Activated T-cell treated with anti-CD3 and anti-CD28 coated beads for 1 hour (primary cell): ENCODE data around the gene FOXS1.
"Not testable (repeated sequence)": the region's sequence is repeated elsewhere in the genome, so short reads cannot be mapped to it uniquely, and the experiment has no call there.

ENCODE experiments used
- DNase-seq: peaks from one replicate; pipeline ENCODE4 v3.0.0-alpha.2; 2020; ENCODE audit warnings: low read depth

FOXS1 gene

GRCh38 chr20:31821427-31821826 lies 24.0 kb downstream of the FOXS1 start:
- DNase-seq = no peak

DNA sequence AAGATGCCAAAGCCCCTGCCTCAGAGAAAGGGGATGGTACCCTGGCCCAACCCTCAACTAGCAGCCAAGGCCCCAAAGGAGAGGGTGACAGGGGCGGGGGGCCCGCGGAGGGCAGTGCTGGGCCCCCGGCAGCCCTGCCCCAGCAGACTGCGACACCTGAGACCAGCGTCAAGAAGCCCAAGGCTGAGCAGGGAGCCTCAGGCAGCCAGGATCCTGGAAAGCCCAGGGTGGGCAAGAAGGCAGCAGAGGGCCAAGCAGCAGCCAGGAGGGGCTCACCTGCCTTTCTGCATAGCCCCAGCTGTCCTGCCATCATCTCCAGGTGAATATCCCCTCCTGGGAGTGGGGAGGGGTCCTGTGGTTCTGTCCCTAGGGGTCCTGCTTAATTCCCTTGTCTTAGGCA lies 25.2 kb downstream of the FOXS1 start:
- no peak for DNase-seq

GRCh38 chr20:31819083-31819784 lies 26.2 kb downstream of the FOXS1 start, which contains the start of gene MYLK2:
MYLK2 (plus strand) TSS chr20:31819356; CDS start chr20:31819581, 225 bp downstream.
- no peak for DNase-seq

- DNase-seq = no peak
Observed at GRCh38 chr20:31818376-31818908, 27.0 kb downstream of the FOXS1 start.

GRCh38 chr20:31817461-31817860 lies 27.9 kb downstream of the FOXS1 start:
- no peak for DNase-seq

GRCh38 chr20:31816221-31816620 lies 29.2 kb downstream of the FOXS1 start:
- no peak for DNase-seq

DNA sequence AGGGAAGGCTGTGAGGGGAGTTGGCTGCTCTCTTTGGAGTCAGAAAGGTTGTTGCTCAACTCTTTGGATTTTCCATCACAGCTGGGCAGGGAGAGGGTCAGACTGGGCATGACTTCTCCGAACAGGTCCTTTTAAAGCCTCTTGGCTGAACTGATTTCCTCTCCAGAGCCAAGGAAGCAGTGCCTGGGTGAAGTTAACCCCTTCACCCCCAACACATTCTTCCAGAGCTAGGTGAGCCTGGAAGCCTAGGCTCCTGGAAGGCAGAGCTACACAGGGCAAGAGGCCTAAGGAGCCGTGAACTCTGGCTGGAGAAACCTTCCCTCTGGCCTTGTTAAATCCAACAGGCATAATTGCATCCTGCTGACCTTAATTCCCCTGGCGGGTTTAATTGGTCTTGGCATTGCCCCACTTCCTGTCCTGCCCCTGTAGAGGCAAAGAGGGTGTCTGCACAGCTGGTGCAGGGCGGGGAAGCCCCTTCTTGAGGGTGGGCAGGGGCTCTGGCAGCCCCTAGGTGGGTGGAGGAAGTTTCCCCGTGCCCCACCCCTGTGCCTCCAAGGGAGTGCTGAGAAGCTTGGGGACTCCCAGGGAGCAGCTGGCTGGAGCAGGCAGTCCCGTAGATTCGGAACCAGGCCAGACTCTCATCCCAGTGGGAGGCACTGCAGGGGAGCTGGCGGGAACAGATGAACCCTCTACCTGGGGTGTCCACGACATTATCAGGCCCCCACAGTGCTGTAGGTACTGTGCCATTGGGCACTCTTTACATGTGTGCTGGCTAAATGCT lies 29.8 kb downstream of the FOXS1 start:
- no peak for DNase-seq

DNA sequence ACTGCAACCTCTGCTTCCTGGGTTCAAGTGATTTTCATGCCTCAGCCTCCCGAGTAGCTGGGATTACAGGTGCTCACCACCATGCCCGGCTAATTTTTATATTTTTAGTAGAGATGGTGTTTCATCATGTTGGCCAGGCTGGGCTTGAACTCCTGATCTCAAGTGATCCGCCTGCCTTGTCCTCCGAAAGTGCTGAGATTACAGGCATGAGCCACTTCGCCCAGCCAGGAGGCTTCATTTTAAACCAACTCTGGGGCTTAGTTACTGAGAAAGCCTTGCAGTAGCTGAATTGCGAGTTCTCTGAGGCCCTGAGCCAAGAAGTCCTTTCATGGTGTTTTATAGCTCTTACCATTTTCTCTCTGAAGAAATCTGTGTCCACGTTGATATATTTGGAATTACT lies 31.3 kb downstream of the FOXS1 start:
- DNase-seq = not testable (repeated sequence)

GRCh38 chr20:31813611-31814010 lies 31.8 kb downstream of the FOXS1 start:
- no peak for DNase-seq

DNA sequence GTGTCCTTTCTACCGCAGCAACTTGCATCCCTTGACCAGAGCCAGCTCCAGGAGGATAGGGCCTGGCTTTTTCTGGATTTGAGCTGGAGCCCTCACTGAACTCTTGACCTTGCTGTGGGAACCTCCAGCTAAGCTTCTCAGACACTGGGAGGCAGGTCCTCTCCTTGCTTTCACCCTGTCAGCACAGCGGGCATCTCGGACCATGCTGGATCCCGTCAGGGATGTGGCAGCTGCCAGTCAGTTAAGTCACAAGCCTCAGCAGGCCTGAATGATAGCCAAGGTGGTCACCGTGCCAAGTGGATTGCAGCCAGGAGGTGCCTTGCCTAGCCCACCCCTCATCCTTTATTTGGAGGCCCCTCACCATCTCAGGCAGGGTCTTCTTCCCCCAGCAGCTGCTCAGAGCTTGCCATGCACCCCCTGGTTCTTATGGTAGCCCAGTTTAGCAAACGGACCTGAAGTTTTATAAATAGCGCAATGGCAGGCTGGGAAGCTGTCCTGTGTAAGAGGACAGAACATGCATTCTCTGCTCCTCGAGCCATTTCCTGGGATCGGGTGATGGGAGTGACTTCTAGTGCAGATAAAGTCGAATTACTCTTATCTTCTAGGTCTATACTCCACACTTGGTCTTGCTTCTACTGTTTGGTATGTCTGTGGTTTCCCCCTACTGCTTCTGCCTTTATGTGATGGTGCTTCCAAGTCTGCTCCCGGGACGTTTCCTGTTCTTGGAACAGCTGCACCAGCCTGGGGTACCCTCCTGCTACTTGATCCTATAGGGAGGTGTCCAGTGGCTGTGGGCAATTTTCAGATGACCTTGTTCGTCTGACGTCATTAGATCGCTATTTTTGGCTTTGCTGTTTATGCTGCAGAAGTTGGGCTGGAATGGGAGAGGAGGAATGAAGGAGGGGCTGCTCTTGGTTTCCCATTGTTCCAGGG lies 33.3 kb downstream of the FOXS1 start:
- DNase-seq = no peak

- DNase-seq = no peak
Observed at GRCh38 chr20:31811198-31811597, 34.2 kb downstream of the FOXS1 start.

- DNase-seq = no peak
Observed at GRCh38 chr20:31809661-31810060, 35.7 kb downstream of the FOXS1 start.

DNA sequence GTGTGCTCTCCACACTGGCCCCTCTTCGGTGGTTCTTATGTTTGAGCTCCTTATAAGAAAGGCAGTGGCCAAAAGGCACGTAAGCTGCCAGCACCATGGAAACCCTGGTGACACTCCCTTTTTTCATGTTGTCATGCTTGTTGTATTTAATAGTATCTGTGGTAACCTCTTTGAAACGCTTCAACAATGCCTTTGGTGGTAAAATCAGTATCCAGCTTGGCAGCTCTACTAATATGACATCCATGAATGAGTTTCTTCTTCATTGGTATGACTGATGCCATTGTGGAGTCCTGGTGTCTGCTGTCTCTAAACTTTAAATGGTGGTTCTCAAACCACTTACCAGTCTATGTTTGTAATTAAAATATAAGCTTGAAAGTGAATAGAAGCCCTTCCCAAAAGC lies 36.9 kb downstream of the FOXS1 start:
- no peak for DNase-seq

DNA sequence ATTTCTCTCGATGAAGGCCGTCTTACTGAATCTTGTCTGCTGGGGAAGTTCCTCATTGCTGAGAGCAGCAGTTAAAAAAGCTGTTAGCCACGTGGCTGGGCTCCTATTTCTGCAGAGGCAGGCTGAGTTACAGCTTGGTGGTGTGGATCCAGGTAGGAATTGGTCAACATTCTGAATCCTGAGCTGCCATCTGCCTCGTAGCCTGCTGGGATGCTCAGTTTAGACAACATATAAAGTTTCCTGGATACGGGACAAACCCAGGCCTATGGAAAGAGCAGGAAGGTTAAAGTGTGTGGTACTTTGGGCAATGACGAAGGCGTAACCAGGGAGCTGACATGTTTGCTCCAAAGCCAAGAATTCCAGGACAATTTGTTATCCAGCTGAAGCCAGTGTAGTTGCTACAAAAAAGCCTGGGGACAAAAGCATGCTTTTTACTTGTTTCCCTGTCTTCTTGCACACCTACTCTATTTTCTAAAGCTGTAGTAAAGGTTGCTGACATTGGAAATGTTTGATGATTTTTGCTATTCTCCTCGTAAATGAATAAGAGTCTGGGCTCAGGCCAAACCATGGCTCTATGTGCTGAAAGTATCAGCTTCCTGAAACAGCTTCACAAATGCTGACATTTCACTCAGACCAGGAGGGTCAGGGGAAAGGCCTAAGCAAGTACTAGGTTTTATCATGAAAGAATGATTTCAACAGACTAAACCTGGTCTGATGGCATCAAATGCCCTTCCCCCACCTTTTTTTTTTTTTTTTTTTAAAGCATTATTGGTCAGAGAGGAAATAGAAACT lies 38.6 kb downstream of the FOXS1 start:
- no peak for DNase-seq

DNA sequence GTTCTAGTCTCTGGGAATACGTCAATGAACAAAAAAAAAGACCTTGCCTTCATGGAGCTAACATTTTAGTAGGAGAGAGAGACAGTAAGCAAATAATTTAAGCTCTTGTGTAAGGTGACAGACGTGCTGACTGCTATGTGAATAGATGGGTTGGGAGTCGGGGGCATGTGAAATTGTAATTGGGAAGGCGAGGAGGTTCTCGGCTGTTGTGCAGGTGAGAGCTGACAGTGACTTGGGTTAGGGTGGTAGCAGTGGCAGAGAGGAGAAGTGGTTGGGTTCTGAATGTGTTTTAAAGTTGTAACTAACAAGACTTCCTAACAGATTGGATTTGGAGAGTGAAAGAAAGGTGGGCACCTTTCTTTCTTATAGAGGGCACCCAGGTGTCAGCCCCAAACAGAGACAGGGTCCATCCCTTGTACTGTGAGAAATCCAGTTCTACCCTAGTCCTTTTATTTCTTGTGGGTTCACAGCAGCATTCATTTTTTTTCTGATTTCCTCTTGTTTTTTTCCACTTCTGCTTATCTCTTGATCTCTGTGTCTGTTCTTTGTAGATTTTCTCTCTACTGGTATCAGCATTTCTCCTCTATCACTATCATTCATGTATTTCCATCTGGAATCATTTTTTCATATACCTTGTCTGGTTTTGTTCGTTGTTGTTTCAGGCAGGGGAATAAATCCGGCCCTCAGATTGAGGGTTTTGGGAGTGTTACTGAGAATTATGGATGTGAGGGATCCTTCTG lies 41.7 kb downstream of the FOXS1 start:
- DNase-seq = no peak

- DNase-seq = no peak
Observed at GRCh38 chr20:31801508-31801907, 43.9 kb downstream of the FOXS1 start.

DNA sequence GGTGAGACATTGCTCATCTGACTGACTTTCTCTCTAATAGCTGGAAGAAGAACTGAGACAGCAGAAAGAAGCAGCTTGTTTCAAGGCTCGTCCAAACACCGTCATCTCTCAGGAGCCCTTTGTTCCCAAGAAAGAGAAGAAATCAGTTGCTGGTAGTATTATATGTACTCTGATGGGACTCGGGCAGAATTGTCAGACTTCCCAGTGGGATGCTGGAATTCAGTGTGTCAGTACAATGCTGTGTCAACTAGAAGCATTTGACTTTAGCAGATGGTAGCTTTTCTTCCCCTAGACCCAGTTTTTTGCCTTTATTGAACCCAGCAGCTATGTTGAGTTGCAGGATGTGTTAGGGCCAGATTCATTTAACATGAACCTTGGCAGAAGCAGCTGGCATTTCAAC lies 48.0 kb downstream of the FOXS1 start:
- DNase-seq = no peak
